Sigmoid colon (tissue), 7 donors: ENCODE data around the gene AKAP7. TPM values are rescaled to one million over a fixed set of nuclear protein-coding genes. Genes with fewer than 3 reads are reported as not detected.
"Not testable (repeated sequence)": the region's sequence is repeated elsewhere in the genome, so short reads cannot be mapped to it uniquely, and the experiment has no call there.

Experiments
- DNase-seq: peaks from one replicate; pipeline ENCODE4 v3.0.0-alpha.2; 2019
- H3K27ac ChIP-seq, 4 donors: fragments of 200-600 bp; sonication (generic); one replicate each; pipeline ENCODE4 v1.5.1; 2016 to 2019; ENCODE audit warnings: mild to moderate bottlenecking in 1 of 4
- H3K27me3 ChIP-seq, 3 donors: fragments of 200-600 bp; sonication (generic); one replicate each; pipeline ENCODE4 v1.5.1; 2019; ENCODE audit warnings: mild to moderate bottlenecking in 1 of 3
- H3K36me3 ChIP-seq, 4 donors: fragments of 200-600 bp; sonication (generic); one replicate each; pipeline ENCODE4 v1.5.1; 2016 to 2019
- H3K4me1 ChIP-seq, 4 donors: fragments of 200-600 bp; sonication (generic); one replicate each; pipeline ENCODE4 v1.5.1; 2017 to 2019
- H3K4me3 ChIP-seq, 4 donors: fragments of 200-600 bp; sonication (generic); one replicate each; pipeline ENCODE4 v1.5.1; 2017 to 2019; ENCODE audit warnings: mild to moderate bottlenecking in 2 of 4, moderate library complexity in 1 of 4
- H3K9me3 ChIP-seq, 4 donors: fragments of 200-600 bp in 3 of 4; sonication (generic) in 3 of 4; one replicate each; pipeline versions ENCODE4 v1.5.1 to v1.6.1; 2013 to 2019
- CTCF ChIP-seq, 4 experiments: fragments of 450-650 bp in 3 of 4; fragments of 200-600 bp in 1 of 4; IDR thresholded peaks; one replicate each; pipeline ENCODE4 v1.5.1; 2016 to 2019; ENCODE audit warnings: antibody characterized with exemption in 4 of 4, mild to moderate bottlenecking in 3 of 4, moderate library complexity in 2 of 4
- EP300 ChIP-seq, 4 donors: sonication (generic); formaldehyde crosslinking; IDR thresholded peaks; one replicate each; pipeline ENCODE4 v1.6.1; 2017; ENCODE audit warnings: antibody characterized with exemption in 4 of 4
- POLR2A ChIP-seq, 2 donors: fragments of 450-650 bp; IDR thresholded peaks; one replicate each; pipeline ENCODE4 v1.6.1; 2016; ENCODE audit warnings: antibody characterized with exemption in 2 of 2, mild to moderate bottlenecking in 2 of 2, moderate library complexity in 2 of 2
- POLR2AphosphoS5 ChIP-seq, 4 donors: sonication (generic); formaldehyde crosslinking; IDR thresholded peaks; one replicate each; pipeline ENCODE4 v1.6.1; 2017; ENCODE audit warnings: antibody characterized with exemption in 4 of 4
- WGBS, 2 donors: extraction: QIAGEN DNeasy Blood & Tissue Kit; methylation state at CpG; one replicate each; pipeline ENCODE4 v1.1.7; 2013; 5-methylcytosine and 5-hydroxymethylcytosine counted together
- intact Hi-C: fragments of 100-400 bp; cut with DNase I; formaldehyde crosslinking; loops from one replicate; pipeline ENCODE4 v1.15.1; 2023
- polyA plus RNA-seq, 3 donors: library from polyadenylated mRNA; stranded (reverse); fragments of 200-250 nt; gene quantifications; one replicate each; pipeline ENCODE4 v1.2.3, GENCODE V29; 2013
- total RNA-seq, 4 donors: library from RNA; depleted of rRNA; stranded (reverse); fragments of >200 nt; gene quantifications; one replicate each; pipeline ENCODE4 v1.1.0, GENCODE V29; 2016
- donor health status: healthy with polysubstance abuse.
- donor health status: Bipolar disorder and iron deficiency.
- donor health status: healthy.

The AKAP7 gene
- total and polyA plus RNA-seq, 7 donors, result 7.9 to 23.8 (median 18.7) TPM

DNA sequence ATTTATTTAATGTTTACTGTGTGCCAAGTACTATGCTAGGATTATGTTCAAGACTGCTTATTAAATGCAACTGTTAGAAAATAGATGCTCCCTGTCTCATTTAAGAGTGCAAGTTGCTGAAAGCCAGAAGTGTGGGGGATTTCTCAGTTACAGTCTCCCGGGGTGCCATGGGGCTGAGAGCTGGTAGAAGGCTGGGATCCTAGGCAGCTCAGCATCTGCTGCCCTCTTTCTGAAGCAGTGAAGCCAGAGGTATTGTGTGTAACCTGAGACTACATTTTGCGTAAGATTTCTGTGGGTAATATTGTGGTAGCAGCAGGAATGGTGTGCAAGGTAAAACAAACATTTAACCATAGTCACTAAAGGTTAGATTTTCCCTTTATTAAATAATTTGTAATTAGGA, 120.6 kb downstream of the AKAP7 start:
- Histone ChIP-seq H3K27ac (no peak overlapping the region), H3K9me3 (no peaks in the 10 kb centered on the region), H3K36me3 (no peaks in the 10 kb centered on the region), H3K27me3 (no peaks in the 10 kb centered on the region), H3K4me3 (no peak overlapping the region), H3K4me1 (peaks cover 0 to 20% (median 7%) of the 10 kb centered on the region in 4 donors)
- DNase-seq, result no peak
- WGBS, 2 donors, result 87 to 91% methylated on average over 2 of the region's 2 CpGs
- intact Hi-C loops, result no loop called here
- TF ChIP-seq POLR2A (IDR thresholded peaks at IDR 0.05) (no peak), EP300 (IDR thresholded peaks at IDR 0.05) (no peak), CTCF (IDR thresholded peaks at IDR 0.05) (no peak)

DNA sequence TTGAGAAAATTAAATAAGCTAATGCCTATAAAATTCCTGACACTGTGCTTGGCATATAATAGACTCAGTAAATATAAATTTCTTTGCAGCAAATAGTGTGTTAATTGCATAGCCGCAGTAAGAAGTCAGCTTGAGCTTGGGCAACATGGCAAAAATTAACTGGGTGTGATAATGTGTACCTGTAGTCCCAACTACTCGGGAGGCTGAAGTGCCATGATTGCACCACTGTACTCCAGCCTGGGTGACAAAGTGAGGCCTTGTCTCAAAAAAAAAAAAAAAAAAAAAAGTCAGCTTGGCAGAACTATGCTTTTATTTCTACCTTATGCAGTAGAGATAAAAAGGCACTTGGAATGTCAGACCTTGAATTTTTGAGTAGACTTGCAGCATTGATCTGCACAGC, 121.8 kb downstream of the AKAP7 start:
- no peak for TF ChIP-seq POLR2AphosphoS5 (IDR thresholded peaks at IDR 0.05)
- no peak for TF ChIP-seq EP300 (IDR thresholded peaks at IDR 0.05)
- TF ChIP-seq POLR2A (IDR thresholded peaks at IDR 0.05), result no peak
- TF ChIP-seq CTCF (IDR thresholded peaks at IDR 0.05), result no peak
- Histone ChIP-seq H3K4me3 (no peak overlapping the region), H3K27me3 (no peaks in the 10 kb centered on the region), H3K4me1 (peaks cover 0 to 8% (median 2%) of the 10 kb centered on the region in 4 donors), H3K9me3 (no peaks in the 10 kb centered on the region), H3K36me3 (no peaks in the 10 kb centered on the region), H3K27ac (no peak overlapping the region)
- WGBS, 2 donors, result 23 to 72% methylated on average over 2 of the region's 2 CpGs
- intact Hi-C loops, result no loop called here
- no peak for DNase-seq

DNA sequence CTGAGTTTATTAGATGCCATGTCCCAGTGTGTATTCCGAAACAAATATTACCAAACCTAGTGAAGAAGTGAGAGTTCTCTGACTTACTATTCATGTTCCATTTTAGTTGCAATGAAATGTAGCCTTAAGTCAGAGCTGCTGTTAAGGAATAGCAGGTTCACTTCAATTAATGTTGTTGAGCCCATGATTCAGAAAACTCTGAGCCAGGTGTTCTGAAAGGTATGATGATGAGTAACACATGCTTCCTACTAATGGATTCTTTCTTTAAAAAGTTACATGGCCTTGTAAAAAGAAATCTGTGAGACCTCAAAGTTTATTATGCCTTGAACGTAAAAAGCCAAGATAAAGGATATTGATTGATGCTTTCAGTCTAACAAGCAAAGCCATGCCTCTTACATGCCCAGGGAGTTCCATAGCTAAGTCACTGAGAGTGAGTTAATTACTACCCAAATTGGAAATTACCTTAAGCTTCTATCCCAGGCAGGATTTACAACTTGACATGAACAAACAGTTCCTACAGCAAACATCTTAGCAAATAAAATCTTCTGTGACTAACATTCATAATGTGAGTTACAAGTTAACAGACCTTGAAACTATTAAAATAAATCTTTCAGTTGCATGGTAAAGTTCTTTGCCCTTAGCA, 122.9 kb downstream of the AKAP7 start:
- H3K4me1 ChIP-seq, result no peaks in the 10 kb centered on the region
- no peak overlapping the region for H3K4me3 ChIP-seq
- H3K27me3 ChIP-seq, result no peaks in the 10 kb centered on the region
- no peak overlapping the region for H3K27ac ChIP-seq
- no peak for DNase-seq
- H3K36me3 ChIP-seq, result no peaks in the 10 kb centered on the region
- 37 to 74% methylated on average over 2 of the region's 2 CpGs for WGBS, 2 donors
- intact Hi-C loops, result no loop called here
- TF ChIP-seq POLR2AphosphoS5 (IDR thresholded peaks at IDR 0.05), result no peak
- TF ChIP-seq POLR2A (IDR thresholded peaks at IDR 0.05), result no peak
- TF ChIP-seq EP300 (IDR thresholded peaks at IDR 0.05), result no peak
- TF ChIP-seq CTCF (IDR thresholded peaks at IDR 0.05), result no peak
- H3K9me3 ChIP-seq, result no peaks in the 10 kb centered on the region

GRCh38 chr6:131258816-131259476, 123.7 kb downstream of the AKAP7 start:
- H3K27ac ChIP-seq, result no peak overlapping the region
- no peak overlapping the region for H3K4me3 ChIP-seq
- intact Hi-C loops, result no loop called here
- H3K27me3 ChIP-seq, result no peaks in the 10 kb centered on the region
- no peaks in the 10 kb centered on the region for H3K36me3 ChIP-seq
- DNase-seq, result no peak
- no peak for TF ChIP-seq EP300 (IDR thresholded peaks at IDR 0.05)
- no peaks in the 10 kb centered on the region for H3K4me1 ChIP-seq
- H3K9me3 ChIP-seq, result no peaks in the 10 kb centered on the region
- 14 to 51% methylated on average over 4 of the region's 4 CpGs for WGBS, 2 donors

- H3K36me3 ChIP-seq, intact Hi-C loops, H3K4me1 ChIP-seq, H3K27ac ChIP-seq, H3K9me3 ChIP-seq, H3K4me3 ChIP-seq, DNase-seq, H3K27me3 ChIP-seq: not testable (repeated sequence)
- WGBS, 2 donors, result 95 to 98% methylated on average over 6 of the region's 6 CpGs
Observed at GRCh38 chr6:131260960-131261359, 125.7 kb downstream of the AKAP7 start.

DNA sequence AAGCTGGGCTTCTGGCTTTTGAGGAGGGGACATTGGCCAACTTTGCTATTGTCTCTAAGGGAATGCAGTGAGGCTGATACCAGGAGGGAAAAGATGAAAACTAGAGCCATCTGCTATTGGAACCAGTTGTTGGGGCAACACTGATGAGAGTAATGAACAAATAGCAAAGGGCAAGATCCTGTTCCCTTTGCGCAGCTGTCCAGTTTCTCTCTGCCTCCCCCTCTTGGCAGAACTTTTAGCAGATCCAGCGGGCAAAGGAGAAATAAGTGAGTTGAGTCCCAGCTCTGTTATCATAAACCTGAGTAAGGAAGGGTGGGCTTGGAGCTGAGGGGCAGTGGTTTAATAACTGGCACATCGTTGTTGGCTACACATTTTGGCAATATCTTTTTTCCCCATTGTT, 126.8 kb downstream of the AKAP7 start:
- 97 to 98% methylated on average over 3 of the region's 3 CpGs for WGBS, 2 donors
- TF ChIP-seq POLR2AphosphoS5 (IDR thresholded peaks at IDR 0.05) (no peak), POLR2A (IDR thresholded peaks at IDR 0.05) (no peak), EP300 (IDR thresholded peaks at IDR 0.05) (no peak), CTCF (IDR thresholded peaks at IDR 0.05) (no peak)
- no peak overlapping the region for H3K27ac ChIP-seq

More for the DNA sequence above, 126.8 kb downstream of the AKAP7 start:
- Histone ChIP-seq H3K4me3 (no peak overlapping the region), H3K4me1 (no peaks in the 10 kb centered on the region), H3K9me3 (no peaks in the 10 kb centered on the region), H3K36me3 (no peaks in the 10 kb centered on the region), H3K27me3 (no peaks in the 10 kb centered on the region)
- no peak for DNase-seq
- intact Hi-C loops, result no loop called here
